AG04449 (cell line): Measurements from ENCODE around the gene IWS1.

Experiments
- CTCF ChIA-PET: fragments of 350-600 bp; formaldehyde crosslinking; extraction: SDS; loops from one replicate; lab custom pipeline; 2021; ENCODE audit warnings: antibody characterized with exemption; lab: Yijun Ruan, JAX
- POLR2A ChIA-PET: fragments of 400-600, 350-600 bp; formaldehyde crosslinking; extraction: SDS; loops from one replicate; lab custom pipeline; 2020; ENCODE audit warnings: antibody characterized with exemption, inconsistent platforms; lab: Yijun Ruan, JAX
- DNase-seq: peaks from one replicate; pipeline ENCODE4 v3.0.0-alpha.2; 2010; ENCODE audit warnings: low read depth, low spot score
- H3K4me3 ChIP-seq: 2 replicates; pipeline ENCODE4 v1.5.1; 2011; ENCODE audit warnings: low read depth, mild to moderate bottlenecking, control low read depth, low read length
- TF ChIP-seq, protein P1 (sequence below): IDR thresholded peaks from one replicate; pipeline ENCODE4 v1.5.1; 2011; ENCODE audit warnings: mild to moderate bottlenecking, moderate library complexity, low read length, control low read depth, inconsistent platforms; ENCODE audit not compliant: insufficient read depth; ENCODE audit errors: missing control alignments

IWS1 gene

DNA sequence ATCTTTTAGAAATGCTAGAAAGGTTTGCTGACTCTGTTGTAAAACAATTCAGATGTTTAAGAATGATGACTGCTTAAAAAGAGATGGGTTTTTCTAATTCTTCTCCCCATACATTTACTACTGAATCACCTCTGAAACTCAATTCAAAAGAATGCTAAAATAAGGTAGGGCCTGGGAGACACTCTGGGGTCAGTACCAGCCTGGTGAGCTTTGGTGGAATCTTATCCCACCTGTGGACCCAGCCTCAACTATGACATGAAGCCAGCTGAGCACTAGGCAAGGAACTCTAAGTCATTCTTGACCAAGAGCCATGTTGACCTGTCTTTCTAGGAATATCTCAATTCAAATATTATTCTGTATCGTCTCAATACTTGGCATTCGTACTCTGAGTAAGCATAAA lies 44.3 kb downstream of the IWS1 start:
- POLR2A ChIA-PET: no interaction called here

DNA sequence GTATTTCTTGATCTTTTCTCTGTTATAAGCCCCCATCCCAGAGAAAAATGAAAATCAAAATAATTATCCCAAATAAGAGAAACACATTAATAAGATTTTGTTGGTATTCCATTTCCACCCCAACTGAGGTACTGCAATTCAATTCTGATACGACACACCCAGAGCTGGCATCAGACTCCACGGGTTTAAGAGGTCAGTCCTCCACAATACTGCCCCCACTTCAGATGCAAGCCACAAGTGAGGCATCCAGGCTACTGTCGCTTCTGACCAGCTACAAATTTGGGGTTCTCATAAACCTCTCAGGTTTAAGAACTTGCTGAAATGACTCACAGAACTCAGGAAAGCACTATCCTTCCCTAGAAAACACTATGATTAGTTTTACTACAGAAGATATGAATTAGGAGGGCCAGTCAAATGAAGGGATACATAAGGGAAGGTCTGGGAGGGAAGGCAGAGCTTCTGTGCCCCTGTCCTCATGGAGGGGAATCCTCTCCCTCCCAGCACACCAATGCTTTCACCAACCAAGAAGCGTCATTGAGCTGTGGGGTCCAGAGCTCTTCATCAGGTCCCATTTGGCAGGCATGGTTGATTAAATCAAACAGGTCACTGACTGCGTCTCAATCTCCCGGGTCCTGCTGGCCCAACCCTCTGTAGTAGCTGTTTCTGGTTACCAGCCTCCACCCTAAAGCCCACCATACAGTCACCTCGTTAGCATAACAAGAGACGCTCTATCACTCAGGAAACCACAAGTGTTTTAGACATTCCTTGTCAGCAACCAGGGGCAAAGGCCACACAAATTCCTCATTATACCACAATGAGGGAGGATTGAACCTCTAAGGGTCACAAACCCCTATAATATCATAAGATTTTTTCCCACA lies 46.2 kb downstream of the IWS1 start:
- H3K4me3 ChIP-seq: no peak overlapping the region
- no peak for DNase-seq
- POLR2A ChIA-PET: no interaction called here
- CTCF ChIA-PET: interaction anchor here (0.6 to 6.4 kb wide), 52 partner anchors 8 to 412 kb away, joined by 3 to 225 read pairs (median 6); partner anchors contain the start of genes ERCC3 and LIMS2
- TF ChIP-seq, protein P1, sequence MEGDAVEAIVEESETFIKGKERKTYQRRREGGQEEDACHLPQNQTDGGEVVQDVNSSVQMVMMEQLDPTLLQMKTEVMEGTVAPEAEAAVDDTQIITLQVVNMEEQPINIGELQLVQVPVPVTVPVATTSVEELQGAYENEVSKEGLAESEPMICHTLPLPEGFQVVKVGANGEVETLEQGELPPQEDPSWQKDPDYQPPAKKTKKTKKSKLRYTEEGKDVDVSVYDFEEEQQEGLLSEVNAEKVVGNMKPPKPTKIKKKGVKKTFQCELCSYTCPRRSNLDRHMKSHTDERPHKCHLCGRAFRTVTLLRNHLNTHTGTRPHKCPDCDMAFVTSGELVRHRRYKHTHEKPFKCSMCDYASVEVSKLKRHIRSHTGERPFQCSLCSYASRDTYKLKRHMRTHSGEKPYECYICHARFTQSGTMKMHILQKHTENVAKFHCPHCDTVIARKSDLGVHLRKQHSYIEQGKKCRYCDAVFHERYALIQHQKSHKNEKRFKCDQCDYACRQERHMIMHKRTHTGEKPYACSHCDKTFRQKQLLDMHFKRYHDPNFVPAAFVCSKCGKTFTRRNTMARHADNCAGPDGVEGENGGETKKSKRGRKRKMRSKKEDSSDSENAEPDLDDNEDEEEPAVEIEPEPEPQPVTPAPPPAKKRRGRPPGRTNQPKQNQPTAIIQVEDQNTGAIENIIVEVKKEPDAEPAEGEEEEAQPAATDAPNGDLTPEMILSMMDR: no peak

More for the DNA sequence above, 44.3 kb downstream of the IWS1 start:
- TF ChIP-seq, protein P1: no peak
- H3K4me3 ChIP-seq: no peak overlapping the region
- no peak for DNase-seq
- CTCF ChIA-PET: interaction anchor here (0.8 to 6.4 kb wide), 11 partner anchors 8 to 285 kb away, joined by 3 to 225 read pairs (median 5); no protein-coding TSS in a partner anchor

DNA sequence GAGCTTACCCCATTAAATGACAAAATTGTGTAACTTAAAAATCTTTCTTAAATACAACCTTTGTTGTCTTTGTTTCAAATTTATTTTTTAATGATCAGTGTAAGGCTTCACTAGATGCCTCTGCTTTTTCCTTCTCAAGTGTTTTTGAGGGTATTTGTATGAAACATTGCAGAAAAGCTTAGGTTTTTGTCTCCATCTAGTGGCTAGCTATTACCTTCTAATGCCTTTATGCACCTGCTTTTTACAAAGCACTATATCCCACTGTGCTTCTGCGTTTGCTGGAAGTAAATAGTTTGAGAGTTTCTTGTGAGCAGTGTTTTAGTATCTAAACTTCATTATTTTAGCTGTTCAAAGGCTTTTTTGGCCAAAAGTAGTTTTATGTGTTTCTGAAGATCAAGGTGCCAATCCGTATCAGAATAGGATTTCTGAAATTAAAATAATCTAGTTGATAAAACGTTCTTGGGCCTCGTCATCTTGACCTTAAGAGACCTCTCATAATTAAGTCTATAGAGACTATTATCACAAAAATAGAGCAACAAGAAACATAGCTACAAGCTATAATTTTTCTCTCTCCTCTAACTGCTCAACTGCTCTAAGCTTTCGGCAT lies 47.0 kb downstream of the IWS1 start:
- ChIA-PET POLR2A (interaction anchor here (1.0 kb wide), 1 partner anchor 18 kb away, joined by 4 read pairs; no protein-coding TSS in a partner anchor), CTCF (interaction anchor here (0.7 to 6.4 kb wide), 57 partner anchors 8 to 412 kb away, joined by 3 to 225 read pairs (median 6); partner anchors contain the start of genes ERCC3 and LIMS2)
- DNase-seq: no peak
- TF ChIP-seq, protein P1: peak; percentile 60
- no peak overlapping the region for H3K4me3 ChIP-seq

DNA sequence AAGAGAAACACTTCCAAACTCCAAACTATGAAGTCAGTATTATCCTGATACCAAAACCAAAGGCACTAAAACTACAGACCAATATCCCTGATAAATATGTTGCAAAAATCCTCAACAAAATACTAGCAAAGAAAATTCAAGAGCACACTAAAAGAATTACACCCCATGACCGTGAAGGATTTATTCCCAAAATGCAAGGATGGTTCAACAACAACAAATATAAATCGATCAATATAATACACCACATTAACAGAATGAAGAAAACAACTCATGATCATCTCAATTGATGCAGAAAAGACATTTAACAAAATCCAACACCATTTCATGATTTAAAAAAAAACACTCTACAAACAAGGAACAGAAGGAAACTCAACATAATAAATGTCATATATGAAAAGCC lies 50.5 kb downstream of the IWS1 start:
- POLR2A ChIA-PET: no interaction called here
- TF ChIP-seq, protein P1: no peak
- CTCF ChIA-PET: interaction anchor here (0.8 to 3.0 kb wide), 4 partner anchors 29 to 279 kb away, joined by 3 to 29 read pairs (median 4); partner anchors contain the start of gene ERCC3
- no peak for DNase-seq
- no peak overlapping the region for H3K4me3 ChIP-seq

DNA sequence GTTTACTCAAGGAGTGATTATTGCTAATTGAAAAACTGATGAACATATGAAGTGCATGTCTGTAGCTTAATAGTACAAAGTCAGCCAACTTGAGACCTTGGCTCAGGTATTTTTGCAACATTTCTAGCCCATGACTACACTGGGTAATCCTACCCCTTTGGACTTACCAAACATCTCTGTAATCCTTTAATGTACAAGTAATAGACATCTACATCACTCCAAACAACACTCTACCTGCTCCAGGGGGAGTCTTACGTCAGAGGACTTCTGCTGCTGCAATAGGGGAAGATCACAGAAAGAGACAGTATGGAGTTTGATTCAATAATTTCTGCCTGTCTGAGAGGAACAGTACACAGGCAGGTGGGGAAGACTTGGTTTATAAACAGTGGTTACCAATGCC lies 54.0 kb downstream of the IWS1 start:
- DNase-seq: no peak
- POLR2A ChIA-PET: no interaction called here
- CTCF ChIA-PET: interaction anchor here (1.9 kb wide), 1 partner anchor 148 kb away, joined by 10 read pairs; no protein-coding TSS in a partner anchor
- H3K4me3 ChIP-seq: no peak overlapping the region
- TF ChIP-seq, protein P1: no peak
